HepG2 (cell line): Measurements from ENCODE around the gene BEAN1. TPM values are rescaled to one million over a fixed set of nuclear protein-coding genes. Genes with fewer than 3 reads are reported as not detected.

Experiments
- HMG20A ChIP-seq: IDR thresholded peaks from 2 replicates; pipeline ENCODE4 v1.6.1; 2016; ENCODE audit warnings: borderline replicate concordance
- MAFF ChIP-seq: IDR thresholded peaks from 2 replicates; pipeline ENCODE4 v1.6.1; 2011; ENCODE audit warnings: low read depth, low read length, improper control_type of control experiment
- MAFK ChIP-seq, 2 experiments: IDR thresholded peaks in 1 of 2; conservative IDR thresholded peaks in 1 of 2; 2 replicates each; pipeline ENCODE4 v1.6.1; 2011; ENCODE audit warnings: improper control_type of control experiment in 2 of 2, low read length in 2 of 2
- ONECUT2 ChIP-seq: sonication (generic); formaldehyde crosslinking; IDR thresholded peaks from 2 replicates; pipeline ENCODE4 v1.4.0; 2020; ENCODE audit warnings: missing genetic modification reagents
- RAD51 ChIP-seq: fragments of 450-650 bp; IDR thresholded peaks from 2 replicates; pipeline ENCODE4 v1.6.1; 2016; ENCODE audit warnings: borderline replicate concordance
- RXRB ChIP-seq: IDR thresholded peaks from 2 replicates; pipeline ENCODE4 v1.6.1; 2016; ENCODE audit warnings: borderline replicate concordance, missing genetic modification reagents, missing compliant biosample characterization
- TCF7 ChIP-seq: sonication (generic); IDR thresholded peaks from 2 replicates; pipeline ENCODE4 v1.6.1; 2016; ENCODE audit warnings: antibody characterized with exemption, low read depth
- ZNF33B ChIP-seq: sonication (generic); formaldehyde crosslinking; IDR thresholded peaks from 2 replicates; pipeline ENCODE4 v1.5.1; 2020; ENCODE audit warnings: mild to moderate bottlenecking, missing genetic modification reagents
- ZSCAN21 ChIP-seq: sonication (generic); formaldehyde crosslinking; IDR thresholded peaks from 2 replicates; pipeline ENCODE4 v1.8.0; 2022; ENCODE audit warnings: mild to moderate bottlenecking, missing genetic modification reagents, moderate library complexity, borderline replicate concordance
- polyA plus RNA-seq, 8 experiments: library from polyadenylated mRNA; depleted of rRNA in 3 of 8; stranded (reverse) in 7 of 8; unstranded in 1 of 8; fragments of >200 nt; fragmentation: Illumina TruSeq in 4 of 8; extraction: Trizol in 4 of 8; gene quantifications; 2 replicates each; pipeline versions ENCODE4 v1.2.1 to v1.2.3, GENCODE V29; 2011 to 2016; ENCODE audit warnings: low read depth in 4 of 8, missing spikeins in 1 of 8, mixed read lengths in 1 of 8; ENCODE audit not compliant: insufficient read depth in 1 of 8
- total RNA-seq, 5 experiments: library from RNA; depleted of rRNA; stranded (reverse); fragments of >200 nt; fragmentation: Illumina TruSeq; extraction: Trizol; gene quantifications; 2 replicates each; pipeline ENCODE4 v1.2.3, GENCODE V29; 2016; ENCODE audit warnings: low read depth in 1 of 5
- TF ChIP-seq, protein P1 (sequence below): IDR thresholded peaks from 2 replicates; pipeline ENCODE4 v1.6.1; 2016; ENCODE audit warnings: missing genetic modification reagents, missing compliant biosample characterization
- TF ChIP-seq, protein P2 (sequence below): IDR thresholded peaks from 2 replicates; pipeline ENCODE4 v1.6.1; 2018; ENCODE audit warnings: missing genetic modification reagents
- TF ChIP-seq, protein P3 (sequence below): sonication (generic); formaldehyde crosslinking; IDR thresholded peaks from 2 replicates; pipeline ENCODE4 v1.4.0; 2020; ENCODE audit warnings: missing genetic modification reagents, borderline replicate concordance
- TF ChIP-seq, protein P4 (sequence below): sonication (generic); formaldehyde crosslinking; IDR thresholded peaks from 2 replicates; pipeline ENCODE4 v1.4.0; 2020; ENCODE audit warnings: mild to moderate bottlenecking, missing genetic modification reagents
- TF ChIP-seq, protein P5 (sequence below): sonication (generic); formaldehyde crosslinking; IDR thresholded peaks from 2 replicates; pipeline ENCODE4 v1.4.0; 2020; ENCODE audit warnings: missing genetic modification reagents
- TF ChIP-seq, protein P6 (sequence below): sonication (generic); formaldehyde crosslinking; IDR thresholded peaks from 2 replicates; pipeline ENCODE4 v1.5.0; 2020; ENCODE audit warnings: missing genetic modification reagents, mild to moderate bottlenecking, borderline replicate concordance
- TF ChIP-seq, protein P7 (sequence below): sonication (generic); formaldehyde crosslinking; IDR thresholded peaks from 2 replicates; pipeline ENCODE4 v1.4.0; 2020; ENCODE audit warnings: missing genetic modification reagents

BEAN1 gene
- total and polyA plus RNA-seq, 2 of the 13 experiments (the other 11 are each of a cell fraction or from before 2014, with no cell fraction given), result 0.53 to 1.4 TPM

DNA sequence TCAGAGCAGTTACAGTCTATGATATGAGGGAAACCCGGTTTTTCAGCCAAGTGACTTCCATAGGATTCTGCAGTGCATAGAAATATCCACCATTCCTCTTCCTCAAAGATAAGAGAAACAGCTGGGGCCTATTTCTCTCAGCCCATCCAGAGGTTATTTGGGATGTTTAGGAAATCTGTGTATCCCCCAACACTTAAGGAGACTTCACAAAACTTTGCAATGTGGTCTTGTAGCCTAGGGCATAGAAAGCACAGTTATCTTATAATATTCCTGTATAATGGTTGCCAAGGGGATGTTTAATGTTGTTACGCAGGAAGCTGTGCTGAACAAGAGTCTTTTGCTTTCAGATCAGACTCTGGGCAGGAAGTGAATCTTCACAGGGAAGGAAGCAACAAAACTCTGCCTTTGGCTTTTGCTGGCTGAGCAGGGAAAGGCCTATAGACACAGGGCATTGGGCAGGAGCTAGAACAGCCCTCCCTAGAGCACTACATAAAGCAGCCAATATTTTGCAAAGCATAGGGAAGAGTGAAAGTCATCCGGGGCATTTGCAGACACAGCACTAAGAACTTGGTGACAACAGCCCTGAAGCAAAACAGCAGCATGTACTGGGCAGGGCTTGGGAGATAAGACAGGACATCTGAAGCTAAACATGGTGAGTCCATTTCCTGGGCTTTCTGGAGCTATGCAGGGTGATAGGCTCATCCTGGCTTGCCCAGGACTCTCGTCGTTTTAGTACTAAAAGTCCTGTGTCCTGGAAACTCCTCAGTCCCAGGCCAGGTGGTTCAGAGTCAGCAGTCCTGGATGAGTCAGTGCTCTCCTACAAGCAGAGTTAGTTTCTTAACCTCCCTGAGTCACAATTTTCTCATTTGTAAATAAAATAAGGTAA is 18.7 kb upstream of the BEAN1 start (continued):
- TF ChIP-seq, protein P1, sequence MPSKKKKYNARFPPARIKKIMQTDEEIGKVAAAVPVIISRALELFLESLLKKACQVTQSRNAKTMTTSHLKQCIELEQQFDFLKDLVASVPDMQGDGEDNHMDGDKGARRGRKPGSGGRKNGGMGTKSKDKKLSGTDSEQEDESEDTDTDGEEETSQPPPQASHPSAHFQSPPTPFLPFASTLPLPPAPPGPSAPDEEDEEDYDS (CRISPR knock-in tag), result peak; percentile 92
- TF ChIP-seq, protein P2, sequence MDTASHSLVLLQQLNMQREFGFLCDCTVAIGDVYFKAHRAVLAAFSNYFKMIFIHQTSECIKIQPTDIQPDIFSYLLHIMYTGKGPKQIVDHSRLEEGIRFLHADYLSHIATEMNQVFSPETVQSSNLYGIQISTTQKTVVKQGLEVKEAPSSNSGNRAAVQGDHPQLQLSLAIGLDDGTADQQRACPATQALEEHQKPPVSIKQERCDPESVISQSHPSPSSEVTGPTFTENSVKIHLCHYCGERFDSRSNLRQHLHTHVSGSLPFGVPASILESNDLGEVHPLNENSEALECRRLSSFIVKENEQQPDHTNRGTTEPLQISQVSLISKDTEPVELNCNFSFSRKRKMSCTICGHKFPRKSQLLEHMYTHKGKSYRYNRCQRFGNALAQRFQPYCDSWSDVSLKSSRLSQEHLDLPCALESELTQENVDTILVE (CRISPR knock-in tag), result no peak
- no peak for TF ChIP-seq MAFK (conservative IDR thresholded peaks at IDR 0.05 in 1 of 2, IDR thresholded peaks at IDR 0.05 in 1 of 2; ENCODE audit: low read length in 2 of 2)
- 0 out of 2 replicates have a peak, but pooled peaks have one; percentile 26 for TF ChIP-seq ZSCAN21
- TF ChIP-seq ONECUT2 (CRISPR knock-in tag), result peak; percentile 26; the same call in 1 of the 2 replicates
- TF ChIP-seq RXRB (CRISPR knock-in tag), result peak; percentile 63; the same call in 1 of the 2 replicates
- TF ChIP-seq, protein P3, sequence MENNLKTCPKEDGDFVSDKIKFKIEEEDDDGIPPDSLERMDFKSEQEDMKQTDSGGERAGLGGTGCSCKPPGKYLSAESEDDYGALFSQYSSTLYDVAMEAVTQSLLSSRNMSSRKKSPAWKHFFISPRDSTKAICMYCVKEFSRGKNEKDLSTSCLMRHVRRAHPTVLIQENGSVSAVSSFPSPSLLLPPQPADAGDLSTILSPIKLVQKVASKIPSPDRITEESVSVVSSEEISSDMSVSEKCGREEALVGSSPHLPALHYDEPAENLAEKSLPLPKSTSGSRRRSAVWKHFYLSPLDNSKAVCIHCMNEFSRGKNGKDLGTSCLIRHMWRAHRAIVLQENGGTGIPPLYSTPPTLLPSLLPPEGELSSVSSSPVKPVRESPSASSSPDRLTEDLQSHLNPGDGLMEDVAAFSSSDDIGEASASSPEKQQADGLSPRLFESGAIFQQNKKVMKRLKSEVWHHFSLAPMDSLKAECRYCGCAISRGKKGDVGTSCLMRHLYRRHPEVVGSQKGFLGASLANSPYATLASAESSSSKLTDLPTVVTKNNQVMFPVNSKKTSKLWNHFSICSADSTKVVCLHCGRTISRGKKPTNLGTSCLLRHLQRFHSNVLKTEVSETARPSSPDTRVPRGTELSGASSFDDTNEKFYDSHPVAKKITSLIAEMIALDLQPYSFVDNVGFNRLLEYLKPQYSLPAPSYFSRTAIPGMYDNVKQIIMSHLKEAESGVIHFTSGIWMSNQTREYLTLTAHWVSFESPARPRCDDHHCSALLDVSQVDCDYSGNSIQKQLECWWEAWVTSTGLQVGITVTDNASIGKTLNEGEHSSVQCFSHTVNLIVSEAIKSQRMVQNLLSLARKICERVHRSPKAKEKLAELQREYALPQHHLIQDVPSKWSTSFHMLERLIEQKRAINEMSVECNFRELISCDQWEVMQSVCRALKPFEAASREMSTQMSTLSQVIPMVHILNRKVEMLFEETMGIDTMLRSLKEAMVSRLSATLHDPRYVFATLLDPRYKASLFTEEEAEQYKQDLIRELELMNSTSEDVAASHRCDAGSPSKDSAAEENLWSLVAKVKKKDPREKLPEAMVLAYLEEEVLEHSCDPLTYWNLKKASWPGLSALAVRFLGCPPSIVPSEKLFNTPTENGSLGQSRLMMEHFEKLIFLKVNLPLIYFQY (CRISPR knock-in tag), result 0 out of 2 replicates have a peak, but pooled peaks have one; percentile 23
- no peak; the same call in 1 of the 2 replicates for TF ChIP-seq MAFF
- peak; percentile 42; the same call in 1 of the 2 replicates for TF ChIP-seq TCF7
- no peak for TF ChIP-seq RAD51
- TF ChIP-seq, protein P4, sequence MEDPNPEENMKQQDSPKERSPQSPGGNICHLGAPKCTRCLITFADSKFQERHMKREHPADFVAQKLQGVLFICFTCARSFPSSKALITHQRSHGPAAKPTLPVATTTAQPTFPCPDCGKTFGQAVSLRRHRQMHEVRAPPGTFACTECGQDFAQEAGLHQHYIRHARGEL (CRISPR knock-in tag), result no peak
- no peak for TF ChIP-seq ZNF33B
- TF ChIP-seq, protein P5, sequence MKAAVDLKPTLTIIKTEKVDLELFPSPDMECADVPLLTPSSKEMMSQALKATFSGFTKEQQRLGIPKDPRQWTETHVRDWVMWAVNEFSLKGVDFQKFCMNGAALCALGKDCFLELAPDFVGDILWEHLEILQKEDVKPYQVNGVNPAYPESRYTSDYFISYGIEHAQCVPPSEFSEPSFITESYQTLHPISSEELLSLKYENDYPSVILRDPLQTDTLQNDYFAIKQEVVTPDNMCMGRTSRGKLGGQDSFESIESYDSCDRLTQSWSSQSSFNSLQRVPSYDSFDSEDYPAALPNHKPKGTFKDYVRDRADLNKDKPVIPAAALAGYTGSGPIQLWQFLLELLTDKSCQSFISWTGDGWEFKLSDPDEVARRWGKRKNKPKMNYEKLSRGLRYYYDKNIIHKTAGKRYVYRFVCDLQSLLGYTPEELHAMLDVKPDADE, result no peak
- TF ChIP-seq, protein P6, sequence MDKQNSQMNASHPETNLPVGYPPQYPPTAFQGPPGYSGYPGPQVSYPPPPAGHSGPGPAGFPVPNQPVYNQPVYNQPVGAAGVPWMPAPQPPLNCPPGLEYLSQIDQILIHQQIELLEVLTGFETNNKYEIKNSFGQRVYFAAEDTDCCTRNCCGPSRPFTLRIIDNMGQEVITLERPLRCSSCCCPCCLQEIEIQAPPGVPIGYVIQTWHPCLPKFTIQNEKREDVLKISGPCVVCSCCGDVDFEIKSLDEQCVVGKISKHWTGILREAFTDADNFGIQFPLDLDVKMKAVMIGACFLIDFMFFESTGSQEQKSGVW (CRISPR knock-in tag), result no peak
- TF ChIP-seq, protein P7, sequence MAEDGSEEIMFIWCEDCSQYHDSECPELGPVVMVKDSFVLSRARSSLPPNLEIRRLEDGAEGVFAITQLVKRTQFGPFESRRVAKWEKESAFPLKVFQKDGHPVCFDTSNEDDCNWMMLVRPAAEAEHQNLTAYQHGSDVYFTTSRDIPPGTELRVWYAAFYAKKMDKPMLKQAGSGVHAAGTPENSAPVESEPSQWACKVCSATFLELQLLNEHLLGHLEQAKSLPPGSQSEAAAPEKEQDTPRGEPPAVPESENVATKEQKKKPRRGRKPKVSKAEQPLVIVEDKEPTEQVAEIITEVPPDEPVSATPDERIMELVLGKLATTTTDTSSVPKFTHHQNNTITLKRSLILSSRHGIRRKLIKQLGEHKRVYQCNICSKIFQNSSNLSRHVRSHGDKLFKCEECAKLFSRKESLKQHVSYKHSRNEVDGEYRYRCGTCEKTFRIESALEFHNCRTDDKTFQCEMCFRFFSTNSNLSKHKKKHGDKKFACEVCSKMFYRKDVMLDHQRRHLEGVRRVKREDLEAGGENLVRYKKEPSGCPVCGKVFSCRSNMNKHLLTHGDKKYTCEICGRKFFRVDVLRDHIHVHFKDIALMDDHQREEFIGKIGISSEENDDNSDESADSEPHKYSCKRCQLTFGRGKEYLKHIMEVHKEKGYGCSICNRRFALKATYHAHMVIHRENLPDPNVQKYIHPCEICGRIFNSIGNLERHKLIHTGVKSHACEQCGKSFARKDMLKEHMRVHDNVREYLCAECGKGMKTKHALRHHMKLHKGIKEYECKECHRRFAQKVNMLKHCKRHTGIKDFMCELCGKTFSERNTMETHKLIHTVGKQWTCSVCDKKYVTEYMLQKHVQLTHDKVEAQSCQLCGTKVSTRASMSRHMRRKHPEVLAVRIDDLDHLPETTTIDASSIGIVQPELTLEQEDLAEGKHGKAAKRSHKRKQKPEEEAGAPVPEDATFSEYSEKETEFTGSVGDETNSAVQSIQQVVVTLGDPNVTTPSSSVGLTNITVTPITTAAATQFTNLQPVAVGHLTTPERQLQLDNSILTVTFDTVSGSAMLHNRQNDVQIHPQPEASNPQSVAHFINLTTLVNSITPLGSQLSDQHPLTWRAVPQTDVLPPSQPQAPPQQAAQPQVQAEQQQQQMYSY (CRISPR knock-in tag), result 0 out of 2 replicates have a peak, but pooled peaks have one; percentile 15
- peak; percentile 27; the same call in 1 of the 2 replicates for TF ChIP-seq HMG20A (CRISPR knock-in tag)
